Fibroblast of skin of right biceps (primary cell): ENCODE measurements around the gene DDX6.
"Not testable (repeated sequence)": the region's sequence is repeated elsewhere in the genome, so short reads cannot be mapped to it uniquely, and the experiment has no call there.

Source experiments
- DNase-seq: peaks from one replicate; pipeline ENCODE4 v3.0.0-alpha.2; 2013

Gene DDX6

GRCh38 chr11:118735203-118735602, 55.8 kb downstream of the DDX6 start:
- no peak for DNase-seq

- DNase-seq, result no peak
These were observed 56.9 kb downstream of the DDX6 start for GRCh38 chr11:118734031-118734430.

GRCh38 chr11:118729753-118730152, 61.2 kb downstream of the DDX6 start:
- DNase-seq, result not testable (repeated sequence)

GRCh38 chr11:118728112-118728511, 62.9 kb downstream of the DDX6 start:
- not testable (repeated sequence) for DNase-seq

- not testable (repeated sequence) for DNase-seq
These were observed 63.3 kb downstream of the DDX6 start for GRCh38 chr11:118727721-118728066.

- DNase-seq, result not testable (repeated sequence)
These were observed 63.8 kb downstream of the DDX6 start for GRCh38 chr11:118727001-118727720.

GRCh38 chr11:118721478-118722015, 69.4 kb downstream of the DDX6 start:
- not testable (repeated sequence) for DNase-seq

- DNase-seq, result not testable (repeated sequence)
These were observed 70.2 kb downstream of the DDX6 start for GRCh38 chr11:118720740-118721139.

GRCh38 chr11:118720078-118720477, 70.9 kb downstream of the DDX6 start:
- DNase-seq, result not testable (repeated sequence)

- DNase-seq, result not testable (repeated sequence)
These were observed 72.4 kb downstream of the DDX6 start for GRCh38 chr11:118718562-118718961.

GRCh38 chr11:118717733-118718132, 73.2 kb downstream of the DDX6 start:
- not testable (repeated sequence) for DNase-seq

GRCh38 chr11:118717221-118717620, 73.7 kb downstream of the DDX6 start:
- not testable (repeated sequence) for DNase-seq

GRCh38 chr11:118715837-118716260, 75.1 kb downstream of the DDX6 start:
- no peak for DNase-seq

- no peak for DNase-seq
These were observed 75.6 kb downstream of the DDX6 start for GRCh38 chr11:118715245-118715831.

GRCh38 chr11:118714816-118715215, 76.1 kb downstream of the DDX6 start:
- no peak for DNase-seq

GRCh38 chr11:118714416-118714815, 76.5 kb downstream of the DDX6 start:
- not testable (repeated sequence) for DNase-seq

- DNase-seq, result no peak
These were observed 82.7 kb downstream of the DDX6 start for GRCh38 chr11:118708296-118708695.

GRCh38 chr11:118706546-118706825, 84.5 kb downstream of the DDX6 start:
- DNase-seq, result no peak

- no peak for DNase-seq
These were observed 85.0 kb downstream of the DDX6 start for GRCh38 chr11:118705791-118706545.

- DNase-seq, result no peak
These were observed 85.7 kb downstream of the DDX6 start for GRCh38 chr11:118705111-118705741.

- no peak for DNase-seq
These were observed 87.3 kb downstream of the DDX6 start for GRCh38 chr11:118703563-118704106.

- DNase-seq, result no peak
These were observed 91.3 kb downstream of the DDX6 start for GRCh38 chr11:118699506-118700220.
